Transverse colon (tissue), 4 donors: ENCODE results near the gene SFXN2. TPM values are rescaled to one million over a fixed set of nuclear protein-coding genes. Genes with fewer than 3 reads are reported as not detected.

ENCODE experiments used
- DNase-seq: peaks from one replicate; pipeline ENCODE4 v3.0.0-alpha.2; 2019
- H3K27ac ChIP-seq, 4 donors: fragments of 200-600 bp; sonication (generic); 2 replicates each; pipeline ENCODE4 v1.5.1; 2016 to 2018; ENCODE audit warnings: inconsistent platforms in 4 of 4
- H3K27me3 ChIP-seq: fragments of 200-600 bp; sonication (generic); 2 replicates; pipeline ENCODE4 v1.5.1; 2017; ENCODE audit warnings: inconsistent platforms
- H3K36me3 ChIP-seq, 4 donors: fragments of 200-600 bp; sonication (generic); 2 replicates each; pipeline ENCODE4 v1.5.1; 2017 to 2019; ENCODE audit warnings: inconsistent platforms in 4 of 4
- H3K4me1 ChIP-seq, 4 donors: fragments of 200-600 bp; sonication (generic); 2 replicates each; pipeline ENCODE4 v1.5.1; 2017 to 2020; ENCODE audit warnings: inconsistent platforms in 4 of 4
- H3K4me3 ChIP-seq, 4 donors: fragments of 200-600 bp; sonication (generic); 1 replicate in 1 of 4; 2 replicates in 3 of 4; pipeline versions ENCODE4 v1.5.1 to v1.6.1; 2017 to 2019; ENCODE audit warnings: inconsistent platforms in 4 of 4
- H3K9me3 ChIP-seq, 2 donors: fragments of 200-600 bp; sonication (generic); 2 replicates each; pipeline ENCODE4 v1.5.1; 2017 to 2019; ENCODE audit warnings: inconsistent platforms in 2 of 2
- EP300 ChIP-seq: sonication (generic); formaldehyde crosslinking; IDR thresholded peaks from one replicate; pipeline ENCODE4 v1.6.1; 2017; ENCODE audit warnings: antibody characterized with exemption, low read depth
- POLR2A ChIP-seq: fragments of 450-650 bp; IDR thresholded peaks from one replicate; pipeline ENCODE4 v1.6.1; 2016; ENCODE audit warnings: antibody characterized with exemption, mild to moderate bottlenecking, moderate library complexity
- POLR2AphosphoS5 ChIP-seq, 3 donors: sonication (generic); formaldehyde crosslinking; IDR thresholded peaks; one replicate each; pipeline ENCODE4 v1.6.1; 2016; ENCODE audit warnings: antibody characterized with exemption in 3 of 3
- WGBS, 2 donors: methylation state at CpG; one replicate each; pipeline ENCODE4 v1.1.5; 2018; ENCODE audit warnings: low coverage in 1 of 2; 5-methylcytosine and 5-hydroxymethylcytosine counted together
- in situ Hi-C, 4 donors: fragments of 200-750 bp; cut with MboI; loops; one replicate each; pipeline versions ENCODE4 v1.15.0 to v1.15.1; 2017; ENCODE audit warnings: low sequenced_read_pairs in 3 of 4, low pct_ligation_motif_present in 1 of 4, low pct_unique_long_range_greater_than_20kb in 1 of 4
- intact Hi-C: fragments of 100-400 bp; cut with DNase I; formaldehyde crosslinking; loops from one replicate; pipeline ENCODE4 v1.15.1; 2023; ENCODE audit warnings: low total_unique reads
- total RNA-seq, 4 donors: library from RNA; depleted of rRNA; stranded (reverse); fragments of >200 nt; gene quantifications; one replicate each; pipeline ENCODE4 v1.1.0, GENCODE V29; 2016
- TF ChIP-seq, protein P1 (sequence below), 5 experiments: fragments of 200-600 bp in 3 of 5; fragments of 450-650 bp in 2 of 5; sonication (generic) in 3 of 5; IDR thresholded peaks; 1 replicate in 2 of 5; 2 replicates in 3 of 5; pipeline ENCODE4 v1.5.1; 2016 to 2017; ENCODE audit warnings: antibody characterized with exemption in 5 of 5, inconsistent platforms in 3 of 5, mild to moderate bottlenecking in 2 of 5, moderate library complexity in 1 of 5

The SFXN2 gene
- total RNA-seq, 4 donors from 2014 or later = 2.1 to 64.9 (median 7.3) TPM

DNA sequence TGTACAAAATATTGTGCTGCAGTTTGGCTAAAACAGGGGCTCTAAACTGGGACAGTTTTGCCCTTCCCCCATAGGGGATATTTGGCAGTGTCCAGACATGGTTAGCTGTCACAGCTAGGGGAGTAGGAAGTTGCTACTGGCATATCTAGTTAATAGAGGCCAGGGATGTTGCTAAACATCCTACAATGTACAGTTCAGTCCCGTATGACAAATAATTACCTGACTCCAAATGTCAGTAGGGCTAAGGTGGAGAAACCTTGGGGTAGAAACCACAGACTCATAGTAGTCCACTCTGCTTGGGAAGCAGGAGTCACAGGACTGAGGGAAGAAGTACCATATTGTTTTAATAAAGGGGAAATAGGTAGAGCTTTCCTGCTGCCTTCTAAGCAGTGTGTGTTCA, 69.1 kb downstream of the SFXN2 start:
- WGBS, 2 donors = 82% methylated on average over 1 of the region's 1 CpG; no CpG with 5 or more reads in 1 of the 2 donors
- in situ Hi-C loops = no loop called here
- no peak for DNase-seq

DNA sequence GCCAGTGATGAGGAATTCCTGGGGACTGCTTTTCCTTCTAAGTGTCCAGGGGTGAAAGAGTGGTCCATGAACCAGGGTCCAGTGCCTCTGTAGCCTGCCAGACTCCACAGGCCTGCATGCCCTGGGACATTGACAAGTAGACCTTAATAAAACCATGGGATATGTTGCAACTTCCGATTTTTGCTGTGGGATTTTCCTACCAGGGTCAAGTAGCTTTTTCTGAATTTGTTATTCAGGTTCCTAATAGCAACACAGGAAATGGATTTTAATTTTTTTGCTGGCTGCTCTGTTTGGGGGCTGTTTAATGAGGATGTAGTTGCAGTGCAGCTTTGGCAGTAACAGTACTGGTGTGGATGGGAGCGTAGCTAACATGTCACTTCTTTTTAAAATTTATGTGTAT, 71.4 kb downstream of the SFXN2 start:
- Histone ChIP-seq H3K27ac (peak overlapping the region; percentile 42 to 89 (median 74)), H3K36me3 (no peaks in the 10 kb centered on the region), H3K27me3 (no peaks in the 10 kb centered on the region), H3K9me3 (no peaks in the 10 kb centered on the region), H3K4me1 (peaks cover 10 to 54% (median 36%) of the 10 kb centered on the region in 4 donors), H3K4me3 (no peak overlapping the region)
- 57 to 69% methylated on average over 1 to 2 of the region's 2 CpGs for WGBS, 2 donors
- DNase-seq = no peak
- in situ Hi-C loops = no loop called here
- intact Hi-C loops = no loop called here
- TF ChIP-seq POLR2A = peak; percentile 17
- TF ChIP-seq, protein P1, sequence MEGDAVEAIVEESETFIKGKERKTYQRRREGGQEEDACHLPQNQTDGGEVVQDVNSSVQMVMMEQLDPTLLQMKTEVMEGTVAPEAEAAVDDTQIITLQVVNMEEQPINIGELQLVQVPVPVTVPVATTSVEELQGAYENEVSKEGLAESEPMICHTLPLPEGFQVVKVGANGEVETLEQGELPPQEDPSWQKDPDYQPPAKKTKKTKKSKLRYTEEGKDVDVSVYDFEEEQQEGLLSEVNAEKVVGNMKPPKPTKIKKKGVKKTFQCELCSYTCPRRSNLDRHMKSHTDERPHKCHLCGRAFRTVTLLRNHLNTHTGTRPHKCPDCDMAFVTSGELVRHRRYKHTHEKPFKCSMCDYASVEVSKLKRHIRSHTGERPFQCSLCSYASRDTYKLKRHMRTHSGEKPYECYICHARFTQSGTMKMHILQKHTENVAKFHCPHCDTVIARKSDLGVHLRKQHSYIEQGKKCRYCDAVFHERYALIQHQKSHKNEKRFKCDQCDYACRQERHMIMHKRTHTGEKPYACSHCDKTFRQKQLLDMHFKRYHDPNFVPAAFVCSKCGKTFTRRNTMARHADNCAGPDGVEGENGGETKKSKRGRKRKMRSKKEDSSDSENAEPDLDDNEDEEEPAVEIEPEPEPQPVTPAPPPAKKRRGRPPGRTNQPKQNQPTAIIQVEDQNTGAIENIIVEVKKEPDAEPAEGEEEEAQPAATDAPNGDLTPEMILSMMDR (IDR thresholded peaks at IDR 0.05) = no peak
- TF ChIP-seq EP300 = no peak
- TF ChIP-seq POLR2AphosphoS5 (IDR thresholded peaks at IDR 0.05) = peak in 1 of 3 donors; percentile 18

More for the DNA sequence above, 69.1 kb downstream of the SFXN2 start:
- TF ChIP-seq EP300 (no peak), POLR2AphosphoS5 (IDR thresholded peaks at IDR 0.05) (no peak), POLR2A (no peak)
- TF ChIP-seq, protein P1 (IDR thresholded peaks at IDR 0.05) = no peak
- Histone ChIP-seq H3K36me3 (no peaks in the 10 kb centered on the region), H3K9me3 (no peaks in the 10 kb centered on the region), H3K27me3 (no peaks in the 10 kb centered on the region), H3K27ac (peak overlapping the region; percentile 80 to 89 (median 84)), H3K4me3 (no peak overlapping the region), H3K4me1 (peaks cover 13 to 64% (median 39%) of the 10 kb centered on the region in 4 donors)
- intact Hi-C loops = no loop called here

DNA sequence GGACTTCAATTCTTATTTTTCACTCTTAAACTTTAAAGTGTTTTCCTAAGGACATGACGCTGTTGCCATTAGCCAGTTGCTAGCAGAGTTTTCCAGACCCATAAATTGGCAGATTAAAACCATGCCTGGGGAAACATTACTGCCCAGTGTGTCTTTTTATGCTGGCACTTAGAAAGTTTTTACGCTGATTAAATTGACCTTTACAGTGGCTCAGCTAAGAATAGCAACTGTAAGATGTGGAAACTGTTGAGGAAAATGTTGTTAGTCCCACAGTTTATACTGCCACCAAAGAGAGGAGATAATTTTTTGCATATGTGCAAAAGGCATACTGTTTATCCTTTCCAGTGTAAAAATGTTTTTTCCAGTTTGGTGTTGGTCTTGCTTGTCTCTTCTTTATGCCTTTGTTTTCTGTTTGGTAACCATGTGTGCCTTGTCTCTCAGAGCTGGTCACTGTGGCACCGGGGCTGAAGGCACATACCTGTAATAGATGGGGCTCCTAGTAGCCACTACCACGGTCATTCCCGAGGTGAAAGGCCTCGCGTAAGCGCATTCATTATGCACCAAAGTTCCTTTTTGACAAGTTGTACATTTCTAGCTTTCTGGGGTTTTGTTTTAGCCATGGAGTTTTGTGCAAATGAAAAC, 77.4 kb downstream of the SFXN2 start:
- peak overlapping the region; percentile 1 to 57 (median 28) for H3K27ac ChIP-seq
- WGBS, 2 donors = 83 to 87% methylated on average over 7 to 8 of the region's 8 CpGs
- H3K4me3 ChIP-seq = no peak overlapping the region
- in situ Hi-C loops = no loop called here
- no peaks in the 10 kb centered on the region for H3K27me3 ChIP-seq
- H3K9me3 ChIP-seq = no peaks in the 10 kb centered on the region
- no peak for DNase-seq
- intact Hi-C loops = no loop called here
- peaks cover 15 to 52% (median 19%) of the 10 kb centered on the region in 4 donors for H3K4me1 ChIP-seq
- no peaks in the 10 kb centered on the region for H3K36me3 ChIP-seq
- TF ChIP-seq EP300 = no peak
- TF ChIP-seq POLR2AphosphoS5 (IDR thresholded peaks at IDR 0.05) = no peak
- TF ChIP-seq POLR2A = no peak
- TF ChIP-seq, protein P1 (IDR thresholded peaks at IDR 0.05) = no peak

Other genes with a start within 250 kb of the SFXN2 start
- 10 to 100 TPM; 49.7 to 90.8 (median 79.4) TPM for gene ACTR1A, start 211.9 kb upstream of the SFXN2 start, total RNA-seq
- gene SUFU, start 210.7 kb upstream of the SFXN2 start, total RNA-seq = 10 to 100 TPM in 1 of 4 donors, 1 to 10 TPM in 3; 5.4 to 13.8 (median 6.6) TPM
- gene TRIM8, start 70.2 kb upstream of the SFXN2 start, total RNA-seq = 100 to 1,000 TPM in 1 of 4 donors, 10 to 100 TPM in 3; 59.1 to 108 (median 66.8) TPM
- 1 to 10 TPM; 2.2 to 3.4 (median 2.8) TPM for gene ARL3, start 239 bp upstream of the SFXN2 start, total RNA-seq
- 100 to 1,000 TPM in 2 of 4 donors, 10 to 100 TPM in 2; 68.9 to 168 (median 129) TPM for gene WBP1L, start 29.3 kb downstream of the SFXN2 start, total RNA-seq
- 10 to 100 TPM in 1 of 4 donors, not detected in 3; 13.3 TPM for gene CYP17A1, start 122.8 kb downstream of the SFXN2 start, total RNA-seq
- gene BORCS7, start 139.6 kb downstream of the SFXN2 start, total RNA-seq = 10 to 100 TPM in 3 of 4 donors, 1 to 10 TPM in 1; 4.1 to 39.4 (median 32.5) TPM
- gene AS3MT, start 154.8 kb downstream of the SFXN2 start, total RNA-seq = 1 to 10 TPM in 2 of 4 donors, under 1 TPM in 1, not detected in 1; 0.96 to 3.4 (median 2.9) TPM
- 100 to 1,000 TPM in 2 of 4 donors, 10 to 100 TPM in 2; 48.0 to 144 (median 100) TPM for gene CNNM2, start 203.7 kb downstream of the SFXN2 start, total RNA-seq